Activated CD8-positive, alpha-beta memory T cell treated with anti-CD3 and anti-CD28 coated beads for 48 hours (primary cell): ENCODE measurements around the gene NIPAL1.
A peak's percentile ranks its signal among the peaks of the same experiment; 100 is the strongest.

ENCODE experiments used
- DNase-seq, 3 experiments: peaks; one replicate each; pipeline ENCODE4 v3.0.0-alpha.2; 2020; ENCODE audit warnings: low read depth in 2 of 3, low spot score in 2 of 3

Gene NIPAL1

GRCh38 chr4:48025005-48025404, 8.4 kb downstream of the NIPAL1 start:
- DNase-seq, result no peak

- DNase-seq, result no peak
Observed at GRCh38 chr4:48027653-48028052, 11.1 kb downstream of the NIPAL1 start.

GRCh38 chr4:48028696-48029095, 12.1 kb downstream of the NIPAL1 start:
- no peak for DNase-seq

DNA sequence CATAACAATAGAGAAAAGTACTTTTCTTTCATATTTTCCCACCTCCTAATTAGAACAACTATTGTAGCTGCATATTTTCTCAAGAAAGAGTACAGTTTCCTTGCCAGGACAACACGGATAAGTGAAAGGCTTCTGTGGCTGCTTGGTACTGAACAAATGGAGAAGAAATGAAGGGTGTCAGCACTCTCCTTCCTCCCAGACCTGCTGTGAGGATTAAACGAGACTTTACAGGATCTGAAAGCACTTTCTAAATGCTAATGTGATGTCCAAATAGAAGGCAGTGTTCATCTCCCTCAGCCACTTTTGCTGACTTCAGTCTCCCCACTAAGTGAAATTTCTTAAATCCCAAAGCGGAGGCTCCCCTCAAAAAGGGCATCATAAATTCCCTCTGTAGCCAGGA, 13.9 kb downstream of the NIPAL1 start:
- no peak for DNase-seq

DNA sequence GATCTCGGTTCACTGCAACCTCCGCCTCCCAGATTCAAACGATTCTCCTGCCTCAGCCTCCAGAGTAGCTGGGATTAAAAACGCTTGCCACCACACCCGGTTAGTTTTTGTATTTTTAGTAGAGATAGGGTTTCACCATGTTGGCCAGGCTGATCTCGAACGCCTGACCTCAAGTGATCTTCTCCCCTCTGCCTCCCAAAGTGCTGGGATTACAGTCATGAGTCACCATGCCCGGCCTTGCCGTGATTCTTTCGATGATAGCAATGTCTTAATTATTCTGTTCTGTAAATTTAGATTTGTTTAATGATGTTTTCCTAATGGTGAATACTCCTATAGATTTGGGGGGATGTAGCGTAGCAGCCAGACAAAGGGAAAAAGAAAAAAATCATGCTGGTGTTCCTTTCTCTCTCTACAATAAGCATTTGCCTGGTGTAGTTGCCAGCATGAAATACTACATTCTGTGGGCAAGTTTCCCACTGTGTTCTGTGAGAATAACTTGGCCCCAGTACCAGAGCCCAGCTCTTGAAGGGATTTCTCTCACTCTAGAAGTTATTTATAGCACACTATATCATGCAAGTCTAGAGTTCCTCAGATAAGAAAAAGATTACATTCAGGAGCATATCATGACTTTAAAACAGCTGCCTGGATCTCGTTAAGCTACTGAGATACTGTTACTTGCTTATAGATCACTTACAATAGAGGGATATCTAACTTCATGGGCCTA, 15.4 kb downstream of the NIPAL1 start:
- DNase-seq, result no peak

GRCh38 chr4:48032721-48033120, 16.1 kb downstream of the NIPAL1 start:
- no peak for DNase-seq

DNA sequence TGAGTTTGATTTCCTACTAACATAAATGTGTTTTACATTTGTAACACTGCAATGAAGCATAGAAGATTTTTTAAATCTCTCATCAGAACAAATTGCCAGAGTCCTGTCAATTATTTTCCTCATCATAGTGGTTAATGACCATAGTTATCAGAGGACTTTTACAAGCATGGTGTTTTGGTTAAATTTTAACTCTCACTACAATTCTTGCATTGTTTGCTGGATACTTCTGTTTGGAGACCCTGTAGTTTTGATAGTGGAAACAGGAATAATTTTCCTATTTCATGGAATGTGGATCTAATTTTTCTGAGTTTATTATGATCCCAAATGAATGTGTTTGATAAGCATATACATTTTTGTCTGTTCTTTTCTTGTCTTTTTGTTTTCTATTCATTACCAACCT, 16.8 kb downstream of the NIPAL1 start:
- DNase-seq, result no peak

- DNase-seq, result no peak
Observed at GRCh38 chr4:48033825-48034413, 17.3 kb downstream of the NIPAL1 start.

DNA sequence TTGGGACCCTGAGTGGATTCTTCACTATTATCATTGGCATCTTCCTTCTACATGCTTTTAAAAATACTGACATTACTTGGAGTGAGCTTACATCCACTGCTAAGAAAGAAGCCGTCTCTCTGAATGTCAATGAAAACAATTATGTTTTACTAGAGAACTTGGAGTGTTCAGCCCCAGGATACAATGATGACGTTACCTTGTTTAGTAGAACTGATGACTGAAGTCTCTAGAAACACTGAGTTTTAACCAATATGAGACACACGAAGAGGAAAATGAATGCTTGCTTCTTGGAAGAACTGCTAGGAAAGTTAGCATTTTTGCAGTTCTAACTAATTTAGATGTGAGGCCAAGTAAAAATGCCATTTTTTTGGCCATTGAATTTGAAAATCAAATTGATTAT, 19.4 kb downstream of the NIPAL1 start:
- DNase-seq, result no peak

DNA sequence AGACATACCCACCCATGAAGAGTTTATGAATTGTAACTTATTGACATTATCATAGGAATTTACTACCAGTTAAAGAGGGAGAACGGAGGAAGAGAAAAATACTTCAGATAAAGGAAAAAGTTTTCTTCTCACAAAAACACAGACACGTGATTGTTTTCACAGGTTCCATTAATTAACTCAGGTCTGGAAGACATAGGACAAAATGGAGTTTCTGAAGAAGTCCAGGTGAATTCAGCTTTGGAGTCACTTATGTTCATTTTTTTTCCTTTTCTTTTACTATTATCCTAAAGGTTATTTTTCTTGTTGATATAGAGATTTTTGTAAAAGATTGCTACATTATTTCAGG, 20.5 kb downstream of the NIPAL1 start:
- no peak for DNase-seq

GRCh38 chr4:48038666-48039065, 22.1 kb downstream of the NIPAL1 start:
- DNase-seq, result no peak

GRCh38 chr4:48039561-48039960, 23.0 kb downstream of the NIPAL1 start:
- DNase-seq, result no peak

- no peak for DNase-seq
Observed at GRCh38 chr4:48041535-48042137, 25.1 kb downstream of the NIPAL1 start.

DNA sequence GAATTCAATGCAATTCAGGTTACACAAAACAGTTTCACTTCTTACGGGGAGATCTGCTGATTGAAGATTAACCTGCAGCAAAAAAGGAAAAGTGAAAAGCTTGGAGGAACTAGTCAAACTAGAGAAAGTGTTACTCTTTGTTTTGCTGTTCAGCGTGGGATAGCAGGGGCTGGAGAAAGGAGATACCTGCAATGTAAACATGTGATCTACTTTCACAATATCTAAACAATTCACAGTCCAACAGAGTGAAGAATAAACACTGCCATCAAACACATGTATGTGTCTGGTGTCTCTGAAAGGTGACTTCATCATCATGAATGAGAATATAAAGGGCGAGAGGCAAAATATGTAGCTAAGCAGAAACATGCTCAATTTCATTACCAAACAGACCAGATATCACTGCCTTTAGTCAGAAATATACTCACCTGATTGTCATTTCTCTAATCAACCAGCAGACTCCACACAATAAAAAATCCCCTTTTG, 26.4 kb downstream of the NIPAL1 start:
- DNase-seq, result no peak

- DNase-seq, result no peak
Observed at GRCh38 chr4:48043504-48043903, 26.9 kb downstream of the NIPAL1 start.

DNA sequence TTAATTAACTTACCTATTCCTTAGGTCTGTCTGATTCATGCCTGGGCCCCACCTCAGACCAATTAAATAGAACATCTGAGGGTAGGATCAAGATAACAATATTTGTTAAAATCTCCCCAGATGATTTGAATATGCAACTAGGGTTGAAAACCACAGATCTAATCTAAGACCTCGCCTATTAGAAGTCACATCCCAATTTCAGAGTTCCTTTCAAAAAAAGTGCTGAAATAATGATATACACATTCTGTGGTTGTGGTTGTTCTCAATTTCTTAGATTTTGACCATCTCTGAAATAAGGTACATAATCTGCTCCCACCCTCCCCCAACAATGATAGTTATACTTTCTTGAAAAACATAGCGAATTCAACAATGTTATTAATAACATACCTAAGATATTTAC, 27.7 kb downstream of the NIPAL1 start:
- no peak for DNase-seq

GRCh38 chr4:48046059-48046458, 29.5 kb downstream of the NIPAL1 start:
- no peak for DNase-seq

- peak; percentile 57 to 66 (median 64) for DNase-seq
Observed at GRCh38 chr4:48047421-48047844, 30.9 kb downstream of the NIPAL1 start.

- DNase-seq, result no peak
Observed at GRCh38 chr4:48047896-48048295, 31.3 kb downstream of the NIPAL1 start.

DNA sequence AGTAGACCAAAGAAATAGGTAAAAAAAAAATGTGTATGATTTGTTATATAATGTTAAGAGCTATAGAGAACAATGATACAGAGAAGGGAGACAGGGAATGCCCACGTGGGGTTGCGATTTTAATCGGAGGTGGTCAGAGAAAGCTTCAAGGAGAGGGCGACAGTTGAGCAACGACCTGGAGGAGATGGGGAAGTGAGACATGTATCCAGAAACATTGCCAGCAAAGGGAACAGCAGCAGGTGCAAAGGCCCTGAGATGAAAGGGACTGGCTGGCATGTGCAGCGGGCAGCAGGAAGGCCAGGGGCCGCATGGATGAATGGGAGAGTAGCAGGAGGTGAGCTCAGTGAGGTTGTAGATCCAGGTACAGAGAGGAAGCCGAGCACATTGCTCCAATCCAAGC, 32.9 kb downstream of the NIPAL1 start:
- no peak for DNase-seq

DNA sequence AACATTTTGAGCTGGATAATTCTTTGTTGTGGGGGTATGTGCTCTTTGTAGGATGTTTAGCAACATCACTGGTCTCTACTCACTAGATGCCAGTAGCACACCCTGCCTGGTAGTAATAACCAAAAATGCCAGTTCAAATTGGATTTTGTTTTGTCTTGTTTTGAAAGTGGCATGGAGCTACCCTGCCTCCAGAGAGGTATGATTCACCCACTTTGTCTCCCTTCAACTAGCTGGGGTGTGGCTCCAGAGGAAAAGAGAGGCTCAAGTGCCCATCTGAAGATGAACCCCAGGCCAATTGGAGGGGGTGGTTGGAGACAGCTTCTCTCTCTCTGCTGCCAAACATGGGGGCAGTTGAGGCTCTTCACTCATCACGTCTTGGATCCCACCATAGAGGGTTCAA, 34.5 kb downstream of the NIPAL1 start:
- no peak for DNase-seq
